Loucy (cell line): Measurements from ENCODE around the gene MCRIP1.

Experiments used
- H2AFZ ChIP-seq: fragments of 200-600 bp; sonication (generic); 2 replicates; pipeline ENCODE4 v1.6.0; 2016; ENCODE audit warnings: antibody characterized with exemption, mild to moderate bottlenecking, low read length, moderate library complexity
- H3F3A ChIP-seq: fragments of 200-600 bp; 2 replicates; pipeline ENCODE4 v1.6.0; 2016; ENCODE audit warnings: antibody characterized with exemption, low read depth, mild to moderate bottlenecking
- H3K27me3 ChIP-seq: fragments of 200-600 bp; sonication (generic); 2 replicates; pipeline ENCODE4 v1.6.1; 2014; ENCODE audit warnings: low read length, mild to moderate bottlenecking; ENCODE audit not compliant: insufficient read depth, poor library complexity, severe bottlenecking
- H3K36me3 ChIP-seq: fragments of 200-600 bp; sonication (generic); 2 replicates; pipeline ENCODE4 v1.6.1; 2016; ENCODE audit warnings: low read length; ENCODE audit not compliant: insufficient read depth
- H3K4me1 ChIP-seq: fragments of 200-600 bp; sonication (generic); 2 replicates; pipeline ENCODE4 v1.5.1; 2014; ENCODE audit warnings: low read length, mild to moderate bottlenecking; ENCODE audit not compliant: insufficient read depth, poor library complexity, severe bottlenecking
- H3K4me2 ChIP-seq: fragments of 200-600 bp; sonication (generic); 2 replicates; pipeline ENCODE4 v1.6.0; 2014; ENCODE audit warnings: antibody characterized with exemption, low read length, low read depth, mild to moderate bottlenecking; ENCODE audit not compliant: poor library complexity, severe bottlenecking
- H3K4me3 ChIP-seq: fragments of 200-600 bp; sonication (generic); 2 replicates; pipeline ENCODE4 v1.5.1; 2014; ENCODE audit warnings: low read length, mild to moderate bottlenecking, mixed read lengths; ENCODE audit not compliant: poor library complexity, severe bottlenecking
- H3K79me2 ChIP-seq: fragments of 200-600 bp; sonication (generic); 2 replicates; pipeline ENCODE4 v1.6.1; 2014; ENCODE audit warnings: low read length; ENCODE audit not compliant: insufficient read depth
- H3K9ac ChIP-seq: fragments of 200-600 bp; sonication (generic); 2 replicates; pipeline ENCODE4 v1.6.0; 2014; ENCODE audit warnings: mild to moderate bottlenecking, low read depth, low read length, moderate library complexity; ENCODE audit not compliant: poor library complexity, severe bottlenecking
- H3K9me2 ChIP-seq: fragments of 200-600 bp; sonication (generic); replicated peaks from 2 replicates; pipeline ENCODE4 v1.6.1; 2016; ENCODE audit warnings: low read depth, low read length, mixed read lengths
- H3K9me3 ChIP-seq: fragments of 200-600 bp; sonication (generic); 2 replicates; pipeline ENCODE4 v1.6.1; 2014; ENCODE audit warnings: mild to moderate bottlenecking, antibody characterized with exemption, low read length, low read depth; ENCODE audit not compliant: insufficient read depth
- H4K20me1 ChIP-seq: fragments of 200-600 bp; sonication (generic); 2 replicates; pipeline ENCODE4 v1.6.0; 2014; ENCODE audit warnings: antibody characterized with exemption, low read length, mild to moderate bottlenecking; ENCODE audit not compliant: insufficient read depth, poor library complexity, severe bottlenecking
- EZH2phosphoT487 ChIP-seq: fragments of 200-600 bp; IDR thresholded peaks from 2 replicates; pipeline ENCODE4 v1.6.1; 2018; ENCODE audit warnings: antibody characterized with exemption, mild to moderate bottlenecking, moderate library complexity, borderline replicate concordance
- TF ChIP-seq, protein P1 (sequence below): fragments of 200-600 bp; sonication (generic); conservative IDR thresholded peaks from 2 replicates; pipeline ENCODE4 v1.5.1; 2014; ENCODE audit warnings: mild to moderate bottlenecking, antibody characterized with exemption, low read length

The MCRIP1 gene

DNA sequence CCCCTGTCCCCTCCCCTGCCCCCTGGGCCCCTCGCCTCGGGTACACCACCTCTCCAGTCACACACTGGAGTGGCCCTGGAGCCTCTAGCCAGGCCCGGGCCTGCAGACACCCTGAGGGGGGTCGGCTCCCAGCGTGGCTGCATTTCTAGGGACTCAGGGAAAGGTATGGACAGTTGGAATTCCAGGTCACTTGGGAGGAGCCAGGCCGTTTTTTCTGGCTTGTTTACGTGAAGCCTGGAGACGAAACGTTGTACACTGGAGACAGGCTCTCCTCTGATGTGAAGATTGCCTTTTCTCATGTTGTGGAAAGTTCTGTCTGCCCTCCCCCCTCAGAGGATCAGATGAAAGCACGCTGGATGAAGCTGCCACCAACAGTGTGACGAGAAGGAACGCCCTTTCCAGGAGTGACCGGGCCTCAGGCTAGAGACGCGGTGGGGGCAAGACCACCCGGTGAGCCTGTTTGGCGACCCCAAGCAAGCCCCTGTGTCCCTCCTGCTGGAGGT is 5.7 kb upstream of the MCRIP1 start:
- Histone ChIP-seq H3K9ac (no peak overlapping the region), H3F3A (no peaks in the 10 kb centered on the region), H3K4me2 (no peak overlapping the region), H3K4me3 (no peak overlapping the region), H3K36me3 (peaks cover 16% of the 10 kb centered on the region; the same call in 1 of the 2 replicates), H3K9me3 (no peaks in the 10 kb centered on the region), H3K79me2 (peaks cover 4% of the 10 kb centered on the region), H2AFZ (no peak overlapping the region), H3K27me3 (no peaks in the 10 kb centered on the region), H3K9me2 (no peaks in the 10 kb centered on the region), H4K20me1 (no peaks in the 10 kb centered on the region), H3K4me1 (peaks cover 5% of the 10 kb centered on the region)
- TF ChIP-seq, protein P1, sequence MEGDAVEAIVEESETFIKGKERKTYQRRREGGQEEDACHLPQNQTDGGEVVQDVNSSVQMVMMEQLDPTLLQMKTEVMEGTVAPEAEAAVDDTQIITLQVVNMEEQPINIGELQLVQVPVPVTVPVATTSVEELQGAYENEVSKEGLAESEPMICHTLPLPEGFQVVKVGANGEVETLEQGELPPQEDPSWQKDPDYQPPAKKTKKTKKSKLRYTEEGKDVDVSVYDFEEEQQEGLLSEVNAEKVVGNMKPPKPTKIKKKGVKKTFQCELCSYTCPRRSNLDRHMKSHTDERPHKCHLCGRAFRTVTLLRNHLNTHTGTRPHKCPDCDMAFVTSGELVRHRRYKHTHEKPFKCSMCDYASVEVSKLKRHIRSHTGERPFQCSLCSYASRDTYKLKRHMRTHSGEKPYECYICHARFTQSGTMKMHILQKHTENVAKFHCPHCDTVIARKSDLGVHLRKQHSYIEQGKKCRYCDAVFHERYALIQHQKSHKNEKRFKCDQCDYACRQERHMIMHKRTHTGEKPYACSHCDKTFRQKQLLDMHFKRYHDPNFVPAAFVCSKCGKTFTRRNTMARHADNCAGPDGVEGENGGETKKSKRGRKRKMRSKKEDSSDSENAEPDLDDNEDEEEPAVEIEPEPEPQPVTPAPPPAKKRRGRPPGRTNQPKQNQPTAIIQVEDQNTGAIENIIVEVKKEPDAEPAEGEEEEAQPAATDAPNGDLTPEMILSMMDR, result no peak
- TF ChIP-seq EZH2phosphoT487, result no peak

DNA sequence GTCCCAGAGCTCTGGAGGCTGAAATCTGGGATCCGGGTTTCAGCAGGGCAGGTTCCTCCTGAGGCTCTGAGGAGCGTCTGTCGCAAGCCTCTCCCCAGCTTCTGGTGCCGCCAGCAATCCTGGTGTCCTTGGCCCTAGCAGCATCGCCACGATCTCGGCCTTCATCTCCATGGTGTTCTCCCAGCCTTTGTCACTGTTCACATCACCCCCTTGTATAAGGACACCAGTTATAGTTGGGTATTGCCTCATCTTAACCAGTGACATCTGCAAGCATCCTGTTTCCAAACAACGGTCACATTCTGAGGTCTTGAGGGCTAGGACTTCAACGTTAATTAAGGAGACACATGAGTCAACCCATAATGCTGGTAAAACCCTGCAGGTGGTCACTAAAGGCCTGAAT is 4.5 kb upstream of the MCRIP1 start:
- no peak overlapping the region for H2AFZ ChIP-seq
- H3K4me3 ChIP-seq, result no peak overlapping the region
- H3K9ac ChIP-seq, result no peak overlapping the region
- H3K9me2 ChIP-seq, result no peaks in the 10 kb centered on the region
- no peak for TF ChIP-seq EZH2phosphoT487
- TF ChIP-seq, protein P1, result no peak
- H4K20me1 ChIP-seq, result no peaks in the 10 kb centered on the region
- H3K79me2 ChIP-seq, result peaks cover 11% of the 10 kb centered on the region
- no peaks in the 10 kb centered on the region for H3K27me3 ChIP-seq
- H3K4me1 ChIP-seq, result peaks cover 5% of the 10 kb centered on the region
- no peak overlapping the region for H3K4me2 ChIP-seq
- H3K9me3 ChIP-seq, result no peaks in the 10 kb centered on the region
- H3F3A ChIP-seq, result no peaks in the 10 kb centered on the region
- peaks cover 4% of the 10 kb centered on the region; the same call in 1 of the 2 replicates for H3K36me3 ChIP-seq

DNA sequence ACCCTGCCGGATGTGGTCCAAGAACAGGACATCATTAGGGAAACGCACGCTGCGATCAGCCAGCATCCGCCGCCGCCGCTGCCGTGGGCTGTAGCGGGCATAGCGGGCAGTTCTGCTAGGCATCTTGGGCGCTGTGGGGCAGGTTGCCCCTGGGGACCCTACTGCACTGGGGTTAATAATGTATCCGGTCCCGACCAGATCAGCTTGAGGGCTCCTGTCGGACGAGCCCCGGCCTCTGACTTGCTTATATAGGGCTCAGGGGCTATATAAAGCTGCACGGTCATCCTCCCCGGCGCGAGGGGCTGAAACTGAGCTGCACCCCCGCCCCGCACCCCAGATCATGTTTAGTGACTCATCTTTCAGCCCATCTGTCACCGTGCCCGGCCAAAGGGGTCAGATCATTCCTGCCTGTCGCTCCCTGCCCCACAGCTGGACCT is 1.8 kb upstream of the MCRIP1 start, which contains the start of gene PPP1R27:
TSS of gene PPP1R27 (minus strand) at position 220 of the 437 bp plus-strand sequence. CDS start at position 123, 97 bp downstream.
- Histone ChIP-seq H3K4me3 (peak within 1 kb of the TSS; percentile 92), H3K79me2 (peaks cover 34% of the 10 kb centered on the region), H3K9me3 (no peaks in the 10 kb centered on the region), H3K9me2 (no peaks in the 10 kb centered on the region), H2AFZ (no peak within 1 kb of the TSS; the same call in 1 of the 2 replicates), H3K9ac (peak within 1 kb of the TSS; percentile 98), H3F3A (no peaks in the 10 kb centered on the region), H3K4me1 (peaks cover 17% of the 10 kb centered on the region), H3K4me2 (peak within 1 kb of the TSS; percentile 89), H3K36me3 (no peaks in the 10 kb centered on the region), H4K20me1 (no peaks in the 10 kb centered on the region), H3K27me3 (no peaks in the 10 kb centered on the region)
- no peak for TF ChIP-seq EZH2phosphoT487
- TF ChIP-seq, protein P1, result no peak
